ENCODE measurements around the gene ST6GAL2. TPM values are rescaled to one million over a fixed set of nuclear protein-coding genes. Genes with fewer than 3 reads are reported as not detected.

ST6GAL2 gene
- total RNA-seq, 2 donors from 2014 or later = 2.4 to 48.3 TPM

- H3K27ac ChIP-seq = no peak overlapping the region
- WGBS = 10% methylated on average over 1 of the region's 1 CpG
- TF ChIP-seq CTCF (IDR thresholded peaks at IDR 0.05) = no peak
- no peaks in the 10 kb centered on the region for H3K9me3 ChIP-seq
- DNase-seq (ENCODE audit: low spot score) = no peak
- no peaks in the 10 kb centered on the region for H3K36me3 ChIP-seq
- intact Hi-C loops (cut with DNase I) = no loop called here
- no peaks in the 10 kb centered on the region for H3K4me1 ChIP-seq (replicated peaks)
- no peaks in the 10 kb centered on the region for H3K27me3 ChIP-seq (replicated peaks; ENCODE audit: insufficient read depth)
- no peak overlapping the region for H3K4me3 ChIP-seq
Measured at GRCh38 chr2:106919012-106919411, 33.0 kb upstream of the ST6GAL2 start.

GRCh38 chr2:106904242-106904641 is 18.3 kb upstream of the ST6GAL2 start:
- TF ChIP-seq POLR2AphosphoS5 (IDR thresholded peaks at IDR 0.05) = no peak
- TF ChIP-seq CTCF (IDR thresholded peaks at IDR 0.05) = no peak
- no peak for TF ChIP-seq POLR2A (IDR thresholded peaks at IDR 0.05)
- H3K27me3 ChIP-seq (replicated peaks; ENCODE audit: insufficient read depth) = no peaks in the 10 kb centered on the region
- no peak overlapping the region for H3K27ac ChIP-seq
- intact Hi-C loops (cut with DNase I) = no loop called here
- H3K36me3 ChIP-seq = no peaks in the 10 kb centered on the region
- no peaks in the 10 kb centered on the region for H3K9me3 ChIP-seq
- no peak for DNase-seq (ENCODE audit: low spot score)
- WGBS = 99% methylated on average over 2 of the region's 2 CpGs
- no peaks in the 10 kb centered on the region for H3K4me1 ChIP-seq (replicated peaks)
- no peak overlapping the region for H3K4me3 ChIP-seq

GRCh38 chr2:106899786-106900530 is 14.0 kb upstream of the ST6GAL2 start:
- no peaks in the 10 kb centered on the region for H3K4me1 ChIP-seq (replicated peaks)
- intact Hi-C loops (cut with DNase I) = no loop called here
- no peak for DNase-seq (ENCODE audit: low spot score)
- TF ChIP-seq POLR2A (IDR thresholded peaks at IDR 0.05) (no peak), CTCF (IDR thresholded peaks at IDR 0.05) (no peak), POLR2AphosphoS5 (IDR thresholded peaks at IDR 0.05) (no peak)
- H3K9me3 ChIP-seq = no peaks in the 10 kb centered on the region
- no peaks in the 10 kb centered on the region for H3K27me3 ChIP-seq (replicated peaks; ENCODE audit: insufficient read depth)
- H3K4me3 ChIP-seq = no peak overlapping the region
- WGBS = 82% methylated on average over 7 of the region's 7 CpGs
- H3K27ac ChIP-seq = no peak overlapping the region
- H3K36me3 ChIP-seq = no peaks in the 10 kb centered on the region

- Histone ChIP-seq H3K9me3 (no peaks in the 10 kb centered on the region), H3K27me3 (replicated peaks; ENCODE audit: insufficient read depth) (no peaks in the 10 kb centered on the region), H3K36me3 (no peaks in the 10 kb centered on the region), H3K27ac (no peak overlapping the region), H3K4me3 (no peak overlapping the region), H3K4me1 (replicated peaks) (no peaks in the 10 kb centered on the region)
- WGBS = 92% methylated on average over 7 of the region's 7 CpGs
- TF ChIP-seq POLR2A (IDR thresholded peaks at IDR 0.05) (no peak), POLR2AphosphoS5 (IDR thresholded peaks at IDR 0.05) (no peak), CTCF (IDR thresholded peaks at IDR 0.05) (no peak)
- intact Hi-C loops (cut with DNase I) = no loop called here
- no peak for DNase-seq (ENCODE audit: low spot score)
Measured at GRCh38 chr2:106894545-106894944, 8.6 kb upstream of the ST6GAL2 start.

- Histone ChIP-seq H3K4me1 (replicated peaks) (no peaks in the 10 kb centered on the region), H3K36me3 (no peaks in the 10 kb centered on the region), H3K27me3 (replicated peaks; ENCODE audit: insufficient read depth) (no peaks in the 10 kb centered on the region), H3K9me3 (no peaks in the 10 kb centered on the region), H3K4me3 (no peak overlapping the region), H3K27ac (no peak overlapping the region)
- intact Hi-C loops (cut with DNase I) = no loop called here
- TF ChIP-seq POLR2AphosphoS5 (IDR thresholded peaks at IDR 0.05) = no peak
- TF ChIP-seq POLR2A (IDR thresholded peaks at IDR 0.05) = no peak
- TF ChIP-seq CTCF (IDR thresholded peaks at IDR 0.05) = no peak
- DNase-seq (ENCODE audit: low spot score) = no peak
- 56% methylated on average over 2 of the region's 2 CpGs for WGBS
Measured at GRCh38 chr2:106892048-106892447, 6.1 kb upstream of the ST6GAL2 start.
